Omental fat pad (tissue), 4 donors: ENCODE results near the gene CDIP1. TPM values are rescaled to one million over a fixed set of nuclear protein-coding genes. Genes with fewer than 3 reads are reported as not detected.
"Not testable (repeated sequence)": the region's sequence is repeated elsewhere in the genome, so short reads cannot be mapped to it uniquely, and the experiment has no call there.

Experiments
- ATAC-seq: fragments of 150-250 bp; one replicate; pipeline ENCODE4 v1.9.1; 2016; ENCODE audit warnings: mild to moderate bottlenecking, moderate library complexity; ENCODE audit not compliant: low FRiP score
- DNase-seq: peaks from one replicate; pipeline ENCODE4 v3.0.0-alpha.2; 2019; ENCODE audit warnings: low spot score
- CTCF ChIP-seq, 3 donors: fragments of 450-650 bp; IDR thresholded peaks; one replicate each; pipeline ENCODE4 v1.5.1; 2016 to 2017; ENCODE audit warnings: antibody characterized with exemption in 3 of 3, mild to moderate bottlenecking in 3 of 3, moderate library complexity in 2 of 3
- total RNA-seq, 4 donors: library from RNA; depleted of rRNA; stranded (reverse); fragments of >200 nt; gene quantifications; one replicate each; pipeline ENCODE4 v1.1.0, GENCODE V29; 2016

The CDIP1 gene
- total RNA-seq, 4 donors from 2014 or later = 12.7 to 18.8 (median 14.2) TPM

- ATAC-seq = no peak
- no peak for DNase-seq
- TF ChIP-seq CTCF (IDR thresholded peaks at IDR 0.05) = no peak
These were observed 36.5 kb upstream of the CDIP1 start for GRCh38 chr16:4574919-4575705.

DNA sequence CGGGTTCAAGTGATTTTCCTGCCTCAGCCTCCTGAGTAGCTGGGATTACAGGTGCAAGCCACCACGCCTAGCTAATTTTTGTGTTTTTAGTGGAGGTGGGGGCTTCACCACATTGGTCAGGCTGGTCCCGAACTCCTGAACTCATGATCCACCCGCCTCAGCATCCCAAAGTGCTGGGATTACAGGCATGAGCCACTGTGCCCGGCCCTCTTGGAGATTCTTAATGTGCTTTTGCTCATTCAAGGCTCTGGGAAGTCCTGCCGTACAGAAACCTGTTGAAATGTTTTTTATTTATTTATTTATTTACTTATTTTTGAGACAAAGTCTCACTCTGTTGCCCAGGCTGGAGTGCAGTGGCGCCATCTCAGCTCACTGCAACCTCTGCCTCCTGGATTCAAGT, 35.4 kb upstream of the CDIP1 start:
- DNase-seq, ATAC-seq: not testable (repeated sequence)

DNA sequence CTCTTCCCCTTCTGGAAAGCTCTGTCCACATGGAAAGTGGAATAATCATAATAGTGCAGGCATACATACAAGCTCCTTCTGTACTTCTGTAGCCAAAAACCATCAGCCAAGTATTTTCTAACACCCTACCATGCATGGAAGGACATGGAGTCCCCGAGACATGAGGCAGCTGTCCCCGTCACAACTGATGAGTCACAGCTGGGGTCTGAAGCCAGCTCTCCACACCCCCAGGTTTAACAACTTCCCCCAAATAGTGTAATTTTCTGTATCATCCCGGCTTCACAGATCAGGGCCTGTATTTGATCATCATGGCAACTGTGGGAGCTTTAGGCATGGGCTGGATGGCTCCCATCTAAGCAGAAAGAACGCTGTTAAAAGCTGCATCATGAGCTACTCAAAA, 34.1 kb upstream of the CDIP1 start:
- no peak for TF ChIP-seq CTCF (IDR thresholded peaks at IDR 0.05)
- no peak for DNase-seq
- no peak for ATAC-seq

- no peak for DNase-seq
- ATAC-seq = no peak
- TF ChIP-seq CTCF (IDR thresholded peaks at IDR 0.05) = no peak
These were observed 32.2 kb upstream of the CDIP1 start for GRCh38 chr16:4570688-4571321.

- TF ChIP-seq CTCF (IDR thresholded peaks at IDR 0.05) = no peak
- DNase-seq (no peak), ATAC-seq (no peak)
These were observed 31.5 kb upstream of the CDIP1 start for GRCh38 chr16:4570086-4570485.

DNA sequence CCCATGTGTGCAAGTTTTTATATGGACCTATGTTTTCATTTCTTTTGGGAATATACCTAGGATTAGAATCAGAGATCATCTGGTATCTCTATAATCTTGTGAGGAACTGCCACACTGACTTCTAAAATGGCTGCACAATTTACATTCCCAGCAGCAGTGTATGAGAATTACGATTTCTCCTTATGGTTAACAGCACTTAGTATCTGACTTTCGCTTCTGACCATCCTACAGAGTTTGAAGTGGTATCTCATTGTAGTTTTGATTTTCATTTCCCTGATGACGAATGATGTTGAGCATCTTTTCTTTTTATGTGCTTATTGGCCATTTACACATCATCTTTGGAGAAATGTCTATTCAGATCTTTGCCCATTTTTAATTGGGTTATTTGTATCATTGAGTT, 27.6 kb upstream of the CDIP1 start:
- TF ChIP-seq CTCF (IDR thresholded peaks at IDR 0.05) = no peak
- DNase-seq (no peak), ATAC-seq (no peak)

DNA sequence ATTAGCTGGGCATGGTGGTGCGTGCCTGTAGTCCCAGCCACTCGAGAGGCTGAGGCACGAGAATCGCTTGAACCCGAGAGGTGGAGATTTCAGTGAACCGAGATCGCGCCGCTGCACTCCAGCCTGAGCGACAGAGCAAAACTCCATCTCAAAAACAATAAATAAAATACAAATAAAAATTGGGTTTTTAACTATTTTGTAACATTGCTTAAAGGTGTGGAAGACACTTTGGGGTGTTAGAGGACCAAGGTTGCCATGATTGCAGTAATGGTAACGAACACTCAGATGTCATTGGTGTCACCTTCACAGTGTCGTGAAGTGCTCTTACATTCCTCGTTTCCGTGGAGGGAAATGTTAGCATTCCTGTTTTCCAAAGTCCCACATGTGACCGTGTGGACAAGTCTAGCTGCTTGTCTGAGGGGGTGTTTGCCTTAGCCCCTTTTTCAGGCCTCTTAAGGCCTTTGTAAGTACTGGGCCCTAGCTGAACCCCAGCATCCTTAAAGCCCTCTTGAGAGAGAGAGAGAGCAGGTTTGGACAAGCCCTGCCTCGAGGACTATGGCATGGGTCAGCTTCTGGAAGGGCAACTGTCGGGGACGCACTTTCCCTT, 26.2 kb upstream of the CDIP1 start:
- ATAC-seq = no peak
- no peak for TF ChIP-seq CTCF (IDR thresholded peaks at IDR 0.05)
- no peak for DNase-seq
